Esophagus (tissue), 2 donors: Measurements from ENCODE around the gene INTS14. TPM values are rescaled to one million over a fixed set of nuclear protein-coding genes. Genes with fewer than 3 reads are reported as not detected.

Source experiments
- H3K27ac ChIP-seq, 2 donors: one replicate each; pipeline ENCODE4 v1.5.1; 2013; ENCODE audit warnings: low read depth in 2 of 2, mild to moderate bottlenecking in 2 of 2, inconsistent platforms in 1 of 2, low read length in 1 of 2, moderate library complexity in 1 of 2
- H3K27me3 ChIP-seq, 2 donors: one replicate each; pipeline ENCODE4 v1.6.1; 2013; ENCODE audit warnings: low read length in 2 of 2, control low read depth in 1 of 2, mild to moderate bottlenecking in 1 of 2; ENCODE audit not compliant: insufficient read depth in 2 of 2, control insufficient read depth in 1 of 2
- H3K36me3 ChIP-seq, 2 donors: one replicate each; pipeline ENCODE4 v1.6.1; 2013; ENCODE audit warnings: low read length in 1 of 2; ENCODE audit not compliant: control insufficient read depth in 2 of 2, insufficient read depth in 2 of 2
- H3K4me1 ChIP-seq, 2 donors: one replicate each; pipeline ENCODE4 v1.6.1; 2013; ENCODE audit warnings: low read length in 1 of 2; ENCODE audit not compliant: control insufficient read depth in 2 of 2, insufficient read depth in 2 of 2
- H3K4me3 ChIP-seq, 2 donors: one replicate each; pipeline ENCODE4 v1.5.1; 2013; ENCODE audit warnings: low read length in 2 of 2, mild to moderate bottlenecking in 2 of 2, low read depth in 1 of 2, moderate library complexity in 1 of 2
- H3K9me3 ChIP-seq, 2 donors: one replicate each; pipeline ENCODE4 v1.6.1; 2013; ENCODE audit warnings: mild to moderate bottlenecking in 2 of 2, low read depth in 1 of 2, low read length in 1 of 2, moderate library complexity in 1 of 2; ENCODE audit not compliant: control insufficient read depth in 2 of 2, insufficient read depth in 1 of 2
- WGBS, 2 donors: extraction: QIAGEN DNeasy Blood & Tissue Kit; methylation state at CpG; one replicate each; pipeline ENCODE4 v1.1.7; 2013; 5-methylcytosine and 5-hydroxymethylcytosine counted together
- polyA plus RNA-seq, 2 donors: library from polyadenylated mRNA; stranded (reverse); fragments of 200-250 nt; gene quantifications; one replicate each; pipeline ENCODE4 v1.2.3, GENCODE V29; 2013
- donor health status: healthy with polysubstance abuse.
- donor health status: Bipolar disorder and iron deficiency.

Gene INTS14
- polyA plus RNA-seq, 2 donors, result 8.6 to 18.3 TPM

- Histone ChIP-seq H3K9me3 (no peaks in the 10 kb centered on the region), H3K27me3 (no peaks in the 10 kb centered on the region), H3K4me1 (no peaks in the 10 kb centered on the region), H3K36me3 (no peaks in the 10 kb centered on the region), H3K4me3 (no peak overlapping the region), H3K27ac (no peak overlapping the region)
- WGBS, 2 donors, result 81 to 84% methylated on average over 1 of the region's 1 CpG
Observed at GRCh38 chr15:65634356-65634755, 23.4 kb upstream of the INTS14 start.

- 83 to 87% methylated on average over 2 of the region's 2 CpGs for WGBS, 2 donors
Observed at GRCh38 chr15:65633752-65634151, 22.8 kb upstream of the INTS14 start.

GRCh38 chr15:65632780-65633375 is 21.9 kb upstream of the INTS14 start:
- Histone ChIP-seq H3K27ac (no peak overlapping the region), H3K4me3 (no peak overlapping the region), H3K27me3 (no peaks in the 10 kb centered on the region), H3K9me3 (no peaks in the 10 kb centered on the region), H3K36me3 (no peaks in the 10 kb centered on the region), H3K4me1 (no peaks in the 10 kb centered on the region)
- WGBS, 2 donors, result 76 to 81% methylated on average over 4 of the region's 4 CpGs

More at GRCh38 chr15:65633752-65634151, 22.8 kb upstream of the INTS14 start:
- Histone ChIP-seq H3K36me3 (no peaks in the 10 kb centered on the region), H3K27me3 (no peaks in the 10 kb centered on the region), H3K9me3 (no peaks in the 10 kb centered on the region), H3K4me1 (no peaks in the 10 kb centered on the region), H3K4me3 (no peak overlapping the region), H3K27ac (no peak overlapping the region)

- H3K27me3 ChIP-seq, result no peaks in the 10 kb centered on the region
Observed at GRCh38 chr15:65631503-65631902, 20.6 kb upstream of the INTS14 start.

GRCh38 chr15:65630760-65631159 is 19.8 kb upstream of the INTS14 start:
- no peak overlapping the region for H3K4me3 ChIP-seq
- H3K27me3 ChIP-seq, result no peaks in the 10 kb centered on the region
- no peak overlapping the region for H3K27ac ChIP-seq
- 86 to 89% methylated on average over 5 of the region's 5 CpGs for WGBS, 2 donors
- no peaks in the 10 kb centered on the region for H3K4me1 ChIP-seq
- H3K9me3 ChIP-seq, result no peaks in the 10 kb centered on the region
- H3K36me3 ChIP-seq, result no peaks in the 10 kb centered on the region

More at GRCh38 chr15:65631503-65631902, 20.6 kb upstream of the INTS14 start:
- Histone ChIP-seq H3K9me3 (no peaks in the 10 kb centered on the region), H3K4me3 (no peak overlapping the region), H3K36me3 (no peaks in the 10 kb centered on the region), H3K27ac (no peak overlapping the region), H3K4me1 (no peaks in the 10 kb centered on the region)
- 82 to 90% methylated on average over 6 of the region's 6 CpGs for WGBS, 2 donors

GRCh38 chr15:65629548-65629947 is 18.6 kb upstream of the INTS14 start:
- WGBS, 2 donors, result 92 to 96% methylated on average over 3 of the region's 3 CpGs
- Histone ChIP-seq H3K4me1 (no peaks in the 10 kb centered on the region), H3K27ac (no peak overlapping the region), H3K9me3 (no peaks in the 10 kb centered on the region), H3K27me3 (no peaks in the 10 kb centered on the region), H3K4me3 (no peak overlapping the region), H3K36me3 (peaks cover 6 to 7% of the 10 kb centered on the region in 2 donors)

- H3K27me3 ChIP-seq, result no peaks in the 10 kb centered on the region
- peaks cover 6 to 7% of the 10 kb centered on the region in 2 donors for H3K36me3 ChIP-seq
- no peaks in the 10 kb centered on the region for H3K9me3 ChIP-seq
- no peak overlapping the region for H3K4me3 ChIP-seq
- WGBS, 2 donors, result 72 to 78% methylated on average over 4 of the region's 4 CpGs
- no peak overlapping the region for H3K27ac ChIP-seq
- no peaks in the 10 kb centered on the region for H3K4me1 ChIP-seq
Observed at GRCh38 chr15:65626856-65627255, 15.9 kb upstream of the INTS14 start.

- Histone ChIP-seq H3K27ac (no peak overlapping the region), H3K9me3 (no peaks in the 10 kb centered on the region), H3K36me3 (peaks cover 6 to 7% of the 10 kb centered on the region in 2 donors), H3K4me3 (no peak overlapping the region), H3K27me3 (no peaks in the 10 kb centered on the region), H3K4me1 (no peaks in the 10 kb centered on the region)
Observed at GRCh38 chr15:65623103-65623502, 12.2 kb upstream of the INTS14 start.

GRCh38 chr15:65621638-65622037 is 10.7 kb upstream of the INTS14 start, which contains the start of gene SLC24A1:
Gene SLC24A1, plus strand, starts transcription at chr15:65621938. Its CDS starts 2,143 bp downstream, at chr15:65624081.
- no peaks in the 10 kb centered on the region for H3K27me3 ChIP-seq
- H3K4me3 ChIP-seq, result no peak within 1 kb of the TSS
- peaks cover 6 to 7% of the 10 kb centered on the region in 2 donors for H3K36me3 ChIP-seq
- no peak within 1 kb of the TSS for H3K27ac ChIP-seq
- 87 to 93% methylated on average over 6 of the region's 6 CpGs for WGBS, 2 donors
- no peaks in the 10 kb centered on the region for H3K4me1 ChIP-seq
- H3K9me3 ChIP-seq, result no peaks in the 10 kb centered on the region

- H3K27me3 ChIP-seq, result no peaks in the 10 kb centered on the region
- WGBS, 2 donors, result 79 to 92% methylated on average over 2 of the region's 2 CpGs
- H3K4me1 ChIP-seq, result no peaks in the 10 kb centered on the region
- H3K9me3 ChIP-seq, result no peaks in the 10 kb centered on the region
- peaks cover 6 to 7% of the 10 kb centered on the region in 2 donors for H3K36me3 ChIP-seq
- no peak overlapping the region for H3K4me3 ChIP-seq
- H3K27ac ChIP-seq, result no peak overlapping the region
Observed at GRCh38 chr15:65620833-65621232, 9.9 kb upstream of the INTS14 start.
